ENCODE results near the gene WNT4.
A peak's percentile ranks its signal among the peaks of the same experiment; 100 is the strongest.

- TF ChIP-seq CTCF (IDR thresholded peaks at IDR 0.05; ENCODE audit: borderline replicate concordance, extremely low read depth, low read length, poor library complexity, severe bottlenecking) = peak; percentile 90
- no peak for TF ChIP-seq EZH2 (IDR thresholded peaks at IDR 0.05; ENCODE audit: borderline replicate concordance, low read depth, low read length, severe bottlenecking)
Measured at GRCh38 chr1:22105611-22106207, 37.2 kb downstream of the WNT4 start.

All from DND-41 (cell line).